ENCODE results near the gene SPRR5. TPM values are rescaled to one million over a fixed set of nuclear protein-coding genes. Genes with fewer than 3 reads are reported as not detected.

The SPRR5 gene
- polyA plus RNA-seq, 3 donors from 2014 or later: not detected

DNA sequence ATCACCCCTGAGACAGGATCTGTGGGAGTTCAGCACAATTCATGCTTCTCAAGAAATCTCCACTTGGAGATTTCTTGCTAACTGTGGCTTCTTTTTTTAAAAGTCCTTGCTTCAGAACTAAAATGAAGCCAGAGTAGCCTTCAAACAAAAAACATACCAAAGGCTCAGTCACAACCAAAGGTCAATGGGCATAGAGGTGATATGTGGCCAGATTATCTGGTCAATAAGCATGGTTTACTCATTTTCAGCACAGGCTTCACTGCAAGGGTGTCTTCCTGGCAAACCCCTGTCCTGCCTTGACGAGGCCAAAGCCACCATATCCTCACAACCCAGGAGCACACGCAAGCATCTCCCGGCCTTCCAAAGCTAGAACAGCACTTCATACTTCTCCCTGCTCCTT lies 12.3 kb downstream of the SPRR5 start:
- no peak for DNase-seq
- peaks cover 4 to 9% (median 7%) of the 10 kb centered on the region in 3 donors for H3K27me3 Mint-ChIP-seq (ENCODE audit: low read depth in 3 of 3)
- no peak overlapping the region for H3K27ac Mint-ChIP-seq
- no peak overlapping the region for H3K4me3 Mint-ChIP-seq
- H3K4me1 Mint-ChIP-seq: peaks cover 0 to 1% of the 10 kb centered on the region in 2 donors
- no peaks in the 10 kb centered on the region for H3K36me3 Mint-ChIP-seq
- H3K9me3 Mint-ChIP-seq: no peaks in the 10 kb centered on the region

DNA sequence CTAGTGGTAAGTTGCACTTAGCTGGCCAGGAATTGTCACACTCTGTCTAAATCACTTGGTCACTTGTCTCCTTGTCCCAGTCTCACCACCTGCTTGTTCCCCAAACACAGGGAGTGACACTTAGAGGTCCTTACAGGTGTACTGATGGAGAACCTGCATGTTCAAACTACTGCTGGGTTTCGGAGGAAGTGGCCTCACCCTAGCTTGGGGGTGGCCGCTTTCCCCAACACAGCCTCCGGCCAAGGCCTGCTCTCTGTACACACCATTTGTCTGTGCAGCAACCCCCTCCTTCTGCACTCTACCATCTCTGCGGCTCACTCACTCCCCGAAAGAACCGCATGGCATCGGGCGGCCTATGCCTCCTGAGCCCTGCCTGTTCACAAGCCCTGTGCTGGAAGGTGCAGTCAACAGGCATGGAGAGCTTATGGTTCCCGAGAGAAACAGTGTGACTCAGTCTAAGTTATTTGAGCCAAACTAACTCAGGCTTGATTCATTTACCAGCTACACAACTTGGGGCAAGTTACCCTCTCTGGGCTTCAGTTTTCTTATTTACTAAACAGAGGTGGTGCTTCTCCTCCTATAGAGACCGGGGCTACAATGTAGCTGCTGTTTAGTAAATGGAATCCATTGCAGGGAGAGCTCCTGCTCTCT lies 12.9 kb downstream of the SPRR5 start:
- H3K27ac Mint-ChIP-seq: no peak overlapping the region
- no peaks in the 10 kb centered on the region for H3K36me3 Mint-ChIP-seq
- H3K27me3 Mint-ChIP-seq (ENCODE audit: low read depth in 3 of 3): peaks cover 4 to 8% (median 7%) of the 10 kb centered on the region in 3 donors
- no peak overlapping the region for H3K4me3 Mint-ChIP-seq
- peaks cover 0 to 1% of the 10 kb centered on the region in 2 donors for H3K4me1 Mint-ChIP-seq
- DNase-seq: no peak
- peaks cover 0 to 1% (median 0%) of the 10 kb centered on the region in 6 donors for H3K9me3 Mint-ChIP-seq

DNA sequence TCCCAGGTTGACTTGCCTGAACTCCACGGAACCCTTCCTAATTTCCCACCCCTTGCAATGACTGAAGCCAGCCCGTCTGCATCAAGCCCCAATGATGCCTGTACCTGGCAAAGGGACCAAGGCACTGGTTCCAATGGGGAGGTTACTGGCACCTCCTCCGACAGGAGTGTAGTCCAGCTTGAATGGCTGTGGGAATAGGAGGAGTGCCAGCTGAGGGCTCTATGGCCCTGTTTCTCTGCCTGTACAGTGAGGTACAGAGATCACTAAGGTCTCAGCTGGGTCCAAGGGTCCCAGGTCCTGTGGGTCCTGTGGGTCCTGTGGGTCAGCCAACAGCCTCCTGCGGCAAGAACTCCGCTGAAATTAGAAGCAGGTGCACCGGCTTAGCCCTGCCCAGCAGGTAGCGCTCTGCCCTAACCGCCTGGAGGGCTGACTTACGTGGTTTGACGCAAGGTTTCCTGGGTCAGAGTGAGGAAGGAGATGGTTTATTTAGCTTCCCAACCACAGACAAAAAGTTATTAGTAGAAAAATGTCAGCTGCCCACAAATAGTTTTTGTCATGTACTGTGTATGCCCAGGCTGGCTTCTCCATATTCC lies 13.5 kb downstream of the SPRR5 start:
- no peaks in the 10 kb centered on the region for H3K36me3 Mint-ChIP-seq
- H3K9me3 Mint-ChIP-seq: peaks cover 0 to 1% (median 0%) of the 10 kb centered on the region in 6 donors
- no peak for DNase-seq
- no peak overlapping the region for H3K4me3 Mint-ChIP-seq
- H3K27me3 Mint-ChIP-seq (ENCODE audit: low read depth in 3 of 3): peaks cover 4 to 8% (median 8%) of the 10 kb centered on the region in 3 donors
- H3K4me1 Mint-ChIP-seq: peaks cover 0 to 1% of the 10 kb centered on the region in 2 donors
- H3K27ac Mint-ChIP-seq: no peak overlapping the region

DNA sequence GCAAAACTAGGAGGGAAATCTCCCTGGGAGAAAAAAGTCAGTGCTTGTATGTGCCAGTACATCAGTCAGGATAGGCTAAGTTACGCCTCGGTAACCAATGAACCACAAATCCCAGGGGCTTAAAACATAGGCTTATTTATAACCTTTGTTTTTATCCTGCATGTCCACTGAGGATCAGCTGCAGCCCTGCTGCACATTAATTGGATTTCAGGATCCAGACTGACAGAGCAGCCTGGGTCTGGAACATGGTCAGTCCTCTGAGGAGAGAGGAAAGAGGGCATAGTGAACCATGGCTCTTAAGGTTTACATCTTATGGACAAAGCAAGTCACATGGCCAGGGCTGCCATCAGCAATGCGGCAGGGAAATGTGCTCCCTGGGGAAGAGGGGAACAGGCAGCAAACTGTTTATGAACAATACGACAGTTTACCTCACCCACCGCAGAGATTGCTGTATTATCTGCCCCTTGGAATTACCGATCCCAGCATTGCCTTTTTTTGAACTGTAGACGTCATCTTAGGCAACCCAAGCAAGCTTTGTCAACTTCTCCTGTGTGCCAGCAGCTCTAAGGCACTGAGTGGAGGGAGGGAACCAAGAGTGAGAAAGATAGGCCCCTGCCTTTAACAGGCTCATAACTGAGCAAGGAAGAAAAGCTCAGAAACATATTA lies 14.4 kb downstream of the SPRR5 start:
- Mint-ChIP-seq H3K4me3 (no peak overlapping the region), H3K9me3 (peaks cover 0 to 1% (median 0%) of the 10 kb centered on the region in 6 donors), H3K36me3 (no peaks in the 10 kb centered on the region)

DNA sequence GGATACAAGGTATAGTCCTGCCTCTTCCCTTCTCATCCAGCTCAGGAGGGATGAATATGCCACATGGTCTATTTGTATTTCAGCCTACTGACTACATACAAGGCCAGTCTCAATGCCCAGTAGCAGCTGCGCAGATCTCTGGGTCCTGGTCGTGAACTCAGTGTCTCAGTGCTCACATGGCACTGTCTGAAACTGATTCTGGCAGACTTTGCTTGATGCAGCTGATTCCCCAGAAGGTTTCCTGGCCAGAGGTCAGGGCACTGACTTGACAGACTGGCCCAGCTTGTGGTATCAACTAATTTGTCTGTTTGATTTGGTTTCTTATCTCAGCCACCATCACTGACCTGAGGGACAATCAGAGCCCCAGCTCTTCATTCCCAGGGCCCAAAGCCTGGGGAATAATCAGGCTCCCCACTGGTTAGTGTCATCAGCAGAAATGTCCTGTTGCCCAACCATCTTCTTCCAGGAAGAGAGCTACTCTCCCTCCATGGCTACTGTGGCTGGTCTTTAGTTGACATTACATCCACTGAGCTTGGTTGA lies 15.9 kb downstream of the SPRR5 start:
- no peaks in the 10 kb centered on the region for H3K36me3 Mint-ChIP-seq
- H3K4me3 Mint-ChIP-seq: no peak overlapping the region
- peaks cover 0 to 1% of the 10 kb centered on the region in 2 donors for H3K4me1 Mint-ChIP-seq
- no peak for DNase-seq
- no peak overlapping the region for H3K27ac Mint-ChIP-seq
- peaks cover 0 to 1% (median 0%) of the 10 kb centered on the region in 6 donors for H3K9me3 Mint-ChIP-seq
- H3K27me3 Mint-ChIP-seq (ENCODE audit: low read depth in 3 of 3): peaks cover 6 to 8% (median 8%) of the 10 kb centered on the region in 3 donors

More for the DNA sequence above, 14.4 kb downstream of the SPRR5 start:
- no peak overlapping the region for H3K27ac Mint-ChIP-seq
- no peak for DNase-seq
- peaks cover 4 to 8% (median 8%) of the 10 kb centered on the region in 3 donors for H3K27me3 Mint-ChIP-seq (ENCODE audit: low read depth in 3 of 3)
- H3K4me1 Mint-ChIP-seq: peaks cover 0 to 1% of the 10 kb centered on the region in 2 donors

DNA sequence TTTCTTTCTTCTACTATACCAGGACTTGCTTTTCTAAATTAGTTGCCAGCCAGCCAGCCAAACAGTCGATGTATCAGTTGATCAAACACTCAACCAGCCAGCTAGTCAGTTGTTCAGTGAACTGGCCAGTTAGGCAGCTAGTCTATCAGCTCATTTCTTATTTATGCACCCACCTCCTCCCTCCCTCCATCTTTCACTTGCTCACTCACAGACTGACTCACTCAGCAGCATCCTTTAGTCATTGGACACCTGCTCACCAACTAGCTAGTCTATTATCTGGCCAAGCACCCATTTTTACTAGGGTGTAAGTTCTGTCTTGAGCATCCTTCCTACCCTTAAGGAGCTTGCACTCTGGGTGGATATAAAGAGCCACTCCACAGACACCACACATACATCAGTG lies 17.5 kb downstream of the SPRR5 start:
- Mint-ChIP-seq H3K4me1 (peaks cover 0 to 1% of the 10 kb centered on the region in 2 donors), H3K36me3 (no peaks in the 10 kb centered on the region), H3K27me3 (ENCODE audit: low read depth in 3 of 3) (peaks cover 4 to 8% (median 6%) of the 10 kb centered on the region in 3 donors), H3K9me3 (peaks cover 0 to 1% (median 0%) of the 10 kb centered on the region in 6 donors), H3K4me3 (no peak overlapping the region), H3K27ac (no peak overlapping the region)
- no peak for DNase-seq

DNA sequence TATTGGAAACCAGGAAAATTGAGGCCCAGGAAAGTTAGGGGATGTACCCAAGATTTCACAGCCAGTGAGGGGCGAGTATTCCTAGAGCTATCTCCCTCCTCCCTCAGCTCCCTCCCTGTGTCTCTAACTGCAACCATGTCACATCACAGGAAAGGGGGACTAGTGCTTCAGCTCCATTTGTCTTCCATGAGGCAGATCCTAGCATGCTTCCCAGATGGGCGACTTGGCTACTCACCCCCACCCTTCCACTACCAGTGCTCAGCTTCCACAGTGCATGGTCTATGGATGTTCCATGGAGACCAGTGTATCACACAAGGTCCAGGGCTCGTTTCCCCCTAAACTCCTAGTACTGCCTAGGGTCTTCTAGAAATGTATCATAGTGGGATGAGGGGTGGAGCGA lies 18.8 kb downstream of the SPRR5 start:
- H3K27me3 Mint-ChIP-seq (ENCODE audit: low read depth in 3 of 3): peaks cover 2 to 8% (median 3%) of the 10 kb centered on the region in 3 donors
- DNase-seq: no peak

DNA sequence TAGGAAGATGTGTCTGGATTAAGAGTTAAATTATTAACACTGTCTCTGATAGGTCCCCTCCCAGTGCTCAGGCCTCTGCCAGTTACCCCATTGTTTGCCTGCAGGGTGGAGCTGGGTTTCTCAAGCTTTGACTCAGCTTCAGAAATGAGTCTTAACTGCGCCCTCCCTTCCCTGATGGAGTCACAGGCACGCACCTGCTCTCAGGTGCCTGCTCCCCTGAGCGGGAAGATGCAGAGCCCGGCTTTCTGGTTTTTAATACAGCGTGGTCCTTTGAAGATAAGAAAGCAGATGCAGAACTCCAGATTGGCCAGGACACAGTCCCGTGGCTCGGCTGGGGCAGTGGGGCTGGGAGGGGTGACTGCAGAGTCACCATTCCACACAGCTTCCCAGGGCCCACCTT lies 20.2 kb downstream of the SPRR5 start:
- Mint-ChIP-seq H3K4me1 (no peaks in the 10 kb centered on the region), H3K27me3 (ENCODE audit: low read depth in 3 of 3) (peaks cover 2 to 9% (median 4%) of the 10 kb centered on the region in 3 donors), H3K4me3 (no peak overlapping the region), H3K27ac (no peak overlapping the region), H3K9me3 (peaks cover 0 to 1% (median 0%) of the 10 kb centered on the region in 6 donors), H3K36me3 (no peaks in the 10 kb centered on the region)
- no peak for DNase-seq

More for the DNA sequence above, 18.8 kb downstream of the SPRR5 start:
- Mint-ChIP-seq H3K4me3 (no peak overlapping the region), H3K9me3 (peaks cover 0 to 1% (median 0%) of the 10 kb centered on the region in 6 donors), H3K4me1 (peaks cover 0 to 1% of the 10 kb centered on the region in 2 donors), H3K27ac (no peak overlapping the region), H3K36me3 (no peaks in the 10 kb centered on the region)

DNA sequence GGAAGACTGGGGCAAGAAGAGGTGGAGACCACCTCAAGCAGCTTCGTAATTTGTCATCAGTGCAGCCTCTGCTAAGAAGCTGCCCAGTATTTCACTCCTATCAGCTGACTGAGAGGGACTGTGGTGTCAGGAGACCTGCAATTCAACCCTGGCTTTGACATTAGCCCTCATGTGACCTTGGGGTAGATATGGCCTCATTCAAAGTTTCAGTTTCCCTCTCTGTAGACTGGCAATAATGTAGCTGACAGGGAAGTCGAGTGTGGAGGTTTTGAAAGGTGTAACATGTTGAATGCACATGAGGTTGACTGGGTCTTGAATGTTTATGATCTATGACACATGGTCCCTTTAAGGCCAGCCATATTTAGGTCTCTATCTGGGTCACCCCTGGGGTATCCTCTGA lies 21.2 kb downstream of the SPRR5 start:
- DNase-seq: no peak
- peaks cover 2 to 9% (median 4%) of the 10 kb centered on the region in 3 donors for H3K27me3 Mint-ChIP-seq (ENCODE audit: low read depth in 3 of 3)
- no peaks in the 10 kb centered on the region for H3K4me1 Mint-ChIP-seq
- H3K4me3 Mint-ChIP-seq: no peak overlapping the region
- H3K27ac Mint-ChIP-seq: no peak overlapping the region
- peaks cover 0 to 1% (median 0%) of the 10 kb centered on the region in 6 donors for H3K9me3 Mint-ChIP-seq
- no peaks in the 10 kb centered on the region for H3K36me3 Mint-ChIP-seq

DNA sequence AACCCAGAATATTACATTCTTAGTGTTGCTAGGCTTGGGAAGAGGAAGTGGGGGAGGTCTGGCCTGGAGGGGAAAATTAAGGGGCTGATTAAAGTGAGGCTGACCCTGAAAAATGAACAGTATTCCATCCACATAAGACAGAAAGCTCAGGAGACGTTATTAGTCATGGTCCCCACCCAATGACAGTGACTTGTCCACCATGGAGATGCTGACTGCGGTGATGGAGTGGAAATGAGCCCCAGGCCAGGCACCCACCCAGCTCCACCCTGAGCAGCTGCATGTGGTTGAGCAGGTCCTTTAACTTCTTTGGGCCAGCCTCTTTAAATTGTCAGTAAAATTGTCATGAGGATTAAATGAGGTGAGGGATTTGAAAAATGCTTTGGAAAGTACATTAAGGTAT lies 22.0 kb downstream of the SPRR5 start:
- DNase-seq: no peak
- Mint-ChIP-seq H3K27ac (no peak overlapping the region), H3K27me3 (ENCODE audit: low read depth in 3 of 3) (peaks cover 2 to 9% (median 4%) of the 10 kb centered on the region in 3 donors), H3K36me3 (no peaks in the 10 kb centered on the region), H3K4me1 (no peaks in the 10 kb centered on the region), H3K4me3 (no peak overlapping the region), H3K9me3 (peaks cover 0 to 1% (median 0%) of the 10 kb centered on the region in 6 donors)

DNA sequence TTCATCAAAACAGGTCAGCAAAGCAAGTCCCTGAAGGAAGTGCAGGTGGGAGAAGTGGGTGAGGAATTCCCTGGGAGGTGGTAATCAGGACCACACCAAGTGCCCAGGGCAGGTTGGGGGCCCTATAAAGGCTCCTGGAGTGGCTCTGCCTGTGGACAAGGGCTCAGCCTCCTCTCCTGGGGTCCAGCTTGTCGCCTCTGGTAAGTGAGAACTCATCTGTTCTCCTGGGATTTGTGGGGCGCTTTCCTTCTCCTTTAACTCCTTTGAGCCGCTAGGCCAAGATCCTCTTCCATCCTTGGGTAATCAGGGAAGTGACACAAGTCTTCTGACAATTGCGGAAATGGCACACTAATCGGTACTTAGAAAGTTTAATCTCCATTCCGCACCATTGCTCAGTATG lies 23.5 kb downstream of the SPRR5 start, which contains the start of gene SPRR4:
SPRR4 (plus strand) TSS at position 154 of the 400 bp plus-strand sequence. CDS start 1,243 bp downstream, outside the sequence.
- no peak within 1 kb of the TSS for H3K27ac Mint-ChIP-seq
- no peak for DNase-seq
- no peaks in the 10 kb centered on the region for H3K9me3 Mint-ChIP-seq
- no peaks in the 10 kb centered on the region for H3K36me3 Mint-ChIP-seq
- H3K4me3 Mint-ChIP-seq: no peak within 1 kb of the TSS
- peaks cover 5 to 8% (median 7%) of the 10 kb centered on the region in 3 donors for H3K27me3 Mint-ChIP-seq (ENCODE audit: low read depth in 3 of 3)
- no peaks in the 10 kb centered on the region for H3K4me1 Mint-ChIP-seq

DNA sequence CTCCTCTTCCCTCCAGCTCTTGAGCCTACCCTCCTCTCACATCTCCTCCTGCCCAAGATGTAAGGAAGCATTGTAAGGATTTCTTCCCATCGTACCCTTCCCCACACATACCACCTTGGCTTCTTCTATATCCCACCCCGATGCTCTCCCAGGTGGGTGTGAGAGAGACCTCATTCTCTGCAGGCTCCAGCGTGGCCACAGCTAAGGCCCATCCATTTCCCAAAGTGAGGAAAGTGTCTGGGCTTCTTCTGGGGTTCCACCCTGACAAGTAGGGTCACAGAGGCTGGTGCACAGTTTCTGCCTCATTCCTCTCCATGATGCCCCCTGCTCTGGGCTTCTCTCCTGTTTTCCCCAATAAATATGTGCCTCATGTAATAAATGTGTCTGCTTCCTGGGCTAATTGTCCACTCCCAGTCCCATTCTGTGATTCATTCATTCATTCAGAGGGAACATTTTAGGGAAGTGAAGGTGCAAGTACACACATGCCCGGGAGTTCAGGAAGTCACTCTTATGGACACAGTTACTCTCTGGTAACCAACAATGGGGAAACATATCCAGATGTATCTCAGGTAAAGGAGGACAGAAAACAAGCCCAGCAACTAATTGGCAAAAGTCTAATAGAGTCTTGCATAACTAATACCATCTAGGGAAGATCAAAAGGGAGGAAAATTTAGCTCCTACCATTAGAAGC lies 25.3 kb downstream of the SPRR5 start:
- H3K9me3 Mint-ChIP-seq: no peaks in the 10 kb centered on the region
- no peak for DNase-seq
- H3K4me1 Mint-ChIP-seq: no peaks in the 10 kb centered on the region
- H3K4me3 Mint-ChIP-seq: no peak overlapping the region
- H3K27ac Mint-ChIP-seq: no peak overlapping the region
- no peaks in the 10 kb centered on the region for H3K36me3 Mint-ChIP-seq
- peaks cover 5 to 8% (median 7%) of the 10 kb centered on the region in 3 donors for H3K27me3 Mint-ChIP-seq (ENCODE audit: low read depth in 3 of 3)

DNA sequence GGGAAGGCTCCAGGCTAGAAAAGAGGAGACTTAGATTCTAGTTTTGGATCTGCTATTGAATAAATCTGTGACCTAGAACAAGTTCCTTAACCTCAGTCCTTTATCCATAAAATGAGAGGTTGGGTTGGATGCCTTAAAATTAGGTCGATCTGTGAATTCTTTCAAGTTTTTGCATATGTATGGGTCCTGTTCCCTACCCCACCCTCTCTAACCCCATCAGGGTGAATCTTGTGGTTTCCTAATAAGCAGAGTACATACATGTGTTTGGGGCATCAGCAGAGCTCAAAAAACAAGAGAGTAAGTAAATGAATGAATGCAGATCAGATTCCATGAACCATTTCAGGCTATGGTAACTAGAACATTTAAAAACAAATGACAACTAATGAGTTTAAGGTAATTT lies 29.7 kb downstream of the SPRR5 start:
- DNase-seq: no peak
- Mint-ChIP-seq H3K9me3 (no peaks in the 10 kb centered on the region), H3K4me1 (no peaks in the 10 kb centered on the region), H3K27me3 (ENCODE audit: low read depth in 3 of 3) (peaks cover 3 to 9% (median 6%) of the 10 kb centered on the region in 3 donors), H3K36me3 (no peaks in the 10 kb centered on the region), H3K27ac (no peak overlapping the region), H3K4me3 (no peak overlapping the region)

Measured in immature natural killer cell (primary cell).